TTC549 (cell line): ENCODE measurements around the gene GALNT17.
"Not testable (repeated sequence)": the region's sequence is repeated elsewhere in the genome, so short reads cannot be mapped to it uniquely, and the experiment has no call there.

Experiments
- FAIRE-seq: peaks from 2 replicates; lab custom pipeline; 2012; peaks lifted over from hg19 to GRCh38; lab: Jason Lieb, UNC

The GALNT17 gene

GRCh38 chr7:71236230-71237105 is 104.5 kb downstream of the GALNT17 start:
- no peak for FAIRE-seq

GRCh38 chr7:71237945-71238344 is 106.0 kb downstream of the GALNT17 start:
- FAIRE-seq = no peak

- no peak for FAIRE-seq
These were observed 106.8 kb downstream of the GALNT17 start for GRCh38 chr7:71238581-71239295.

- no peak for FAIRE-seq
These were observed 107.8 kb downstream of the GALNT17 start for GRCh38 chr7:71239586-71240268.

GRCh38 chr7:71243736-71244410 is 111.9 kb downstream of the GALNT17 start:
- no peak for FAIRE-seq

GRCh38 chr7:71245038-71245437 is 113.1 kb downstream of the GALNT17 start:
- no peak for FAIRE-seq

GRCh38 chr7:71251706-71252105 is 119.8 kb downstream of the GALNT17 start:
- no peak for FAIRE-seq

GRCh38 chr7:71254751-71255150 is 122.8 kb downstream of the GALNT17 start:
- no peak for FAIRE-seq

GRCh38 chr7:71255537-71256178 is 123.7 kb downstream of the GALNT17 start:
- FAIRE-seq = no peak

- FAIRE-seq = no peak
These were observed 129.1 kb downstream of the GALNT17 start for GRCh38 chr7:71261066-71261465.

- FAIRE-seq = not testable (repeated sequence)
These were observed 130.9 kb downstream of the GALNT17 start for GRCh38 chr7:71262834-71263233.

- FAIRE-seq = no peak
These were observed 132.1 kb downstream of the GALNT17 start for GRCh38 chr7:71264005-71264404.

- no peak for FAIRE-seq
These were observed 135.0 kb downstream of the GALNT17 start for GRCh38 chr7:71266912-71267311.

- no peak for FAIRE-seq
These were observed 136.0 kb downstream of the GALNT17 start for GRCh38 chr7:71267734-71268469.

- no peak for FAIRE-seq
These were observed 138.6 kb downstream of the GALNT17 start for GRCh38 chr7:71270558-71270957.

- FAIRE-seq = no peak
These were observed 139.3 kb downstream of the GALNT17 start for GRCh38 chr7:71271203-71271602.

- FAIRE-seq = no peak
These were observed 140.9 kb downstream of the GALNT17 start for GRCh38 chr7:71272509-71273490.

- no peak for FAIRE-seq
These were observed 146.3 kb downstream of the GALNT17 start for GRCh38 chr7:71278257-71278656.

- no peak for FAIRE-seq
These were observed 149.3 kb downstream of the GALNT17 start for GRCh38 chr7:71281261-71281660.

GRCh38 chr7:71283802-71284201 is 151.9 kb downstream of the GALNT17 start:
- no peak for FAIRE-seq
